Measurements from ENCODE around the gene WDR35. TPM values are rescaled to one million over a fixed set of nuclear protein-coding genes. Genes with fewer than 3 reads are reported as not detected.

Gene WDR35
- total and polyA plus RNA-seq, 10 of the 15 experiments (the other 5 are each of a cell fraction or from before 2014, with no cell fraction given): 3.0 to 9.3 (median 6.3) TPM

- CTCF ChIA-PET: interaction anchor here (1.3 to 1.6 kb wide), 4 partner anchors 32 to 150 kb away, joined by 3 to 4 read pairs (median 4); partner anchors contain the start of gene LAPTM4A
- SMC1A ChIA-PET (ENCODE audit: uncharacterized antibody, unreplicated experiment): interaction anchor here (0.9 to 3.3 kb wide), 5 partner anchors 11 to 324 kb away, joined by 3 to 14 read pairs (median 5); partner anchors contain the start of genes LAPTM4A and SDC1
- TF ChIP-seq SRF (IDR thresholded peaks at IDR 0.05; ENCODE audit: low read depth in 2 of 2, low read length in 2 of 2): no peak
- 0 out of 2 replicates have a peak, but pooled peaks have one; percentile 7 for TF ChIP-seq BACH1 (IDR thresholded peaks at IDR 0.05; ENCODE audit: borderline replicate concordance)
- TF ChIP-seq SMARCA5 (IDR thresholded peaks at IDR 0.05): 0 out of 2 replicates have a peak, but pooled peaks have one; percentile 12
- peak in 1 of 2 experiments; percentile 6; a peak in 1 of 4 replicates for TF ChIP-seq EP300 (IDR thresholded peaks at IDR 0.05; ENCODE audit: borderline replicate concordance in 1 of 2, control insufficient read depth in 1 of 2, low read depth in 2 of 2, low read length in 2 of 2)
- peak; percentile 0; the same call in 1 of the 2 replicates for TF ChIP-seq MTA3 (IDR thresholded peaks at IDR 0.05; ENCODE audit: borderline replicate concordance, low read length)
- TF ChIP-seq MAX (IDR thresholded peaks at IDR 0.05; ENCODE audit: low read depth, low read length): no peak
- TSS peak; percentile 68 for BruUV-seq (replicated peaks)
- Histone ChIP-seq H3K9ac (ENCODE audit: control insufficient read depth, insufficient read depth, low read length) (peak overlapping the region; percentile 98), H3K4me3 (peak overlapping the region; percentile 85), H3K4me2 (ENCODE audit: control insufficient read depth, insufficient read depth) (peak overlapping the region; percentile 88), H3K4me1 (ENCODE audit: control insufficient read depth, insufficient read depth, low read length) (peaks cover 3% of the 10 kb centered on the region), H3K9me3 (replicated peaks; ENCODE audit: control insufficient read depth, insufficient read depth, low read length) (no peaks in the 10 kb centered on the region; the same call in 2 of the 3 replicates), H3K27ac (ENCODE audit: control insufficient read depth, insufficient read depth) (peak overlapping the region; percentile 99), H3K79me2 (ENCODE audit: control insufficient read depth, insufficient read depth, low read length) (peaks cover 64% of the 10 kb centered on the region), H2AFZ (ENCODE audit: control insufficient read depth, low read depth, low read length) (peak overlapping the region; percentile 100), H3K27me3 (replicated peaks in 1 of 2; ENCODE audit: control insufficient read depth in 2 of 2, insufficient read depth in 2 of 2, low read length in 1 of 2) (no peaks in the 10 kb centered on the region), H4K20me1 (ENCODE audit: control insufficient read depth, insufficient read depth) (no peaks in the 10 kb centered on the region), H3K36me3 (ENCODE audit: control insufficient read depth in 2 of 2, insufficient read depth in 2 of 2, low read length in 1 of 2) (no peaks in the 10 kb centered on the region)
- intact Hi-C loops (cut with micrococcal nuclease; ENCODE audit: unreplicated experiment) (loop anchor here (1.0 to 5.0 kb wide), 3 partner anchors 8 to 151 kb away; partner anchors contain the start of gene LAPTM4A), in situ Hi-C loops (cut with MboI) (no loop called here)
- DNase-seq (ENCODE audit: low read depth, low spot score) (no peak), FAIRE-seq (no peak), ATAC-seq (peak; percentile 8)
- RAD21 ChIA-PET (ENCODE audit: unreplicated experiment): no interaction called here
- WGBS (ENCODE audit: insufficient coverage, insufficient replicate concordance, low lambda C conversion rate, missing lambda C conversion rate): 1% methylated on average over 26 of the region's 26 CpGs
- POLR2A ChIA-PET: interaction anchor here (0.9 to 1.4 kb wide), 5 partner anchors 12 to 321 kb away, joined by 3 to 4 read pairs (median 3); no protein-coding TSS in a partner anchor
Observed at GRCh38 chr2:19900931-19901441, 88.9 kb downstream of the WDR35 start.

Data from GM12878 (cell line).